ENCODE measurements around the gene PACS1.
A peak's percentile ranks its signal among the peaks of the same experiment; 100 is the strongest.

Gene PACS1

GRCh38 chr11:66266378-66267038, 196.4 kb downstream of the PACS1 start:
- no peak for TF ChIP-seq CTCF (conservative IDR thresholded peaks at IDR 0.05; ENCODE audit: low read depth)
- H3K27ac ChIP-seq: peak overlapping the region; percentile 95
- no peak for DNase-seq (ENCODE audit: low spot score)
- ChIA-PET CTCF (interaction anchor here (0.8 kb wide), 1 partner anchor 46 kb away, joined by 3 read pairs; no protein-coding TSS in a partner anchor), POLR2A (ENCODE audit: low non-redundant PET) (no interaction called here)

GRCh38 chr11:66267039-66267378, 196.9 kb downstream of the PACS1 start:
- peak overlapping the region; percentile 95 for H3K27ac ChIP-seq
- no peak for DNase-seq (ENCODE audit: low spot score)
- POLR2A ChIA-PET (ENCODE audit: low non-redundant PET): interaction anchor here (0.7 kb wide), 1 partner anchor 1753 kb away, joined by 3 read pairs; no protein-coding TSS in a partner anchor
- no peak for TF ChIP-seq CTCF (conservative IDR thresholded peaks at IDR 0.05; ENCODE audit: low read depth)
- CTCF ChIA-PET: no interaction called here

GRCh38 chr11:66267379-66268243, 197.5 kb downstream of the PACS1 start:
- peak; percentile 88 for DNase-seq (ENCODE audit: low spot score)
- TF ChIP-seq CTCF (conservative IDR thresholded peaks at IDR 0.05; ENCODE audit: low read depth): no peak
- ChIA-PET POLR2A (ENCODE audit: low non-redundant PET) (interaction anchor here (0.7 kb wide), 1 partner anchor 1752 kb away, joined by 3 read pairs; no protein-coding TSS in a partner anchor), CTCF (no interaction called here)
- H3K27ac ChIP-seq: peak overlapping the region; percentile 95

- peak; percentile 98 for DNase-seq (ENCODE audit: low spot score)
- ChIA-PET CTCF (no interaction called here), POLR2A (ENCODE audit: low non-redundant PET) (no interaction called here)
- peak within 1 kb of the TSS; percentile 95 for H3K27ac ChIP-seq
- TF ChIP-seq CTCF (conservative IDR thresholded peaks at IDR 0.05; ENCODE audit: low read depth): no peak
Measured at GRCh38 chr11:66268244-66268951, 198.3 kb downstream of the PACS1 start, which contains the start of gene RAB1B. RAB1B (plus strand) TSS chr11:66268639; CDS start chr11:66268680, 41 bp downstream.

- ChIA-PET CTCF (interaction anchor here (0.7 kb wide), 1 partner anchor 356 kb away, joined by 3 read pairs; no protein-coding TSS in a partner anchor), POLR2A (ENCODE audit: low non-redundant PET) (no interaction called here)
- peak overlapping the region; percentile 95 for H3K27ac ChIP-seq
- TF ChIP-seq CTCF (conservative IDR thresholded peaks at IDR 0.05; ENCODE audit: low read depth): no peak
- peak; percentile 20 for DNase-seq (ENCODE audit: low spot score)
Measured at GRCh38 chr11:66268952-66269905, 199.2 kb downstream of the PACS1 start.
